OCI-LY3 (cell line): ENCODE measurements around the gene RRAS2.

Experiments used
- CTCF ChIP-seq: fragments of 200-600, 300-600 bp; sonication (generic); IDR thresholded peaks from 2 replicates; pipeline ENCODE4 v1.5.1; 2014; ENCODE audit warnings: antibody characterized with exemption, low read length, low read depth
- EZH2phosphoT487 ChIP-seq: fragments of 200-600 bp; shearing (Covaris generic); IDR thresholded peaks from 2 replicates; pipeline ENCODE4 v1.6.1; 2018; ENCODE audit warnings: antibody characterized with exemption, mixed run types, low read depth

GRCh38 chr11:14266622-14267021 lies 92.4 kb downstream of the RRAS2 start:
- TF ChIP-seq CTCF, result no peak
- no peak for TF ChIP-seq EZH2phosphoT487
